Measurements from ENCODE around the gene NETO2.

The NETO2 gene

GRCh38 chr16:47072158-47072557, 71.6 kb downstream of the NETO2 start:
- ATAC-seq = no peak

GRCh38 chr16:47069841-47070584, 73.7 kb downstream of the NETO2 start:
- no peak for TF ChIP-seq POU6F1 (CRISPR knock-in tag; IDR thresholded peaks at IDR 0.05; ENCODE audit: borderline replicate concordance, low read depth)
- no peak for TF ChIP-seq ZNF8 (CRISPR knock-in tag; IDR thresholded peaks at IDR 0.05)
- TF ChIP-seq CSDC2 (CRISPR knock-in tag; IDR thresholded peaks at IDR 0.05) = no peak
- no peak for TF ChIP-seq PATZ1 (CRISPR knock-in tag; IDR thresholded peaks at IDR 0.05; ENCODE audit: borderline replicate concordance)
- TF ChIP-seq GLIS3 (CRISPR knock-in tag; IDR thresholded peaks at IDR 0.05) = no peak
- no peak for TF ChIP-seq OSR1 (CRISPR knock-in tag; IDR thresholded peaks at IDR 0.05)
- TF ChIP-seq BACH2 (CRISPR knock-in tag; IDR thresholded peaks at IDR 0.05; ENCODE audit: borderline replicate concordance) = no peak
- TF ChIP-seq SNAI2 (CRISPR knock-in tag; IDR thresholded peaks at IDR 0.05) = no peak
- TF ChIP-seq ZNF565 (CRISPR knock-in tag; conservative IDR thresholded peaks at IDR 0.05; ENCODE audit: low read depth) = no peak
- no peak for TF ChIP-seq TSHZ2 (CRISPR knock-in tag; IDR thresholded peaks at IDR 0.05)
- no peak for TF ChIP-seq CREB5 (CRISPR knock-in tag; IDR thresholded peaks at IDR 0.05; ENCODE audit: low read depth)
- no peak for TF ChIP-seq ARNTL (CRISPR knock-in tag; IDR thresholded peaks at IDR 0.05; ENCODE audit: borderline replicate concordance, low read depth)
- ATAC-seq = no peak

More at GRCh38 chr16:47072158-47072557, 71.6 kb downstream of the NETO2 start:
- TF ChIP-seq TSHZ2 (CRISPR knock-in tag; IDR thresholded peaks at IDR 0.05) = no peak
- no peak for TF ChIP-seq PPARA (CRISPR knock-in tag; IDR thresholded peaks at IDR 0.05; ENCODE audit: borderline replicate concordance)
- TF ChIP-seq GLIS3 (CRISPR knock-in tag; IDR thresholded peaks at IDR 0.05) = no peak
- no peak for TF ChIP-seq ZNF565 (CRISPR knock-in tag; conservative IDR thresholded peaks at IDR 0.05; ENCODE audit: low read depth)
- no peak for TF ChIP-seq OSR1 (CRISPR knock-in tag; IDR thresholded peaks at IDR 0.05)
- TF ChIP-seq CSDC2 (CRISPR knock-in tag; IDR thresholded peaks at IDR 0.05) = no peak
- no peak for TF ChIP-seq PATZ1 (CRISPR knock-in tag; IDR thresholded peaks at IDR 0.05; ENCODE audit: borderline replicate concordance)

GRCh38 chr16:47069313-47069712, 74.4 kb downstream of the NETO2 start:
- no peak for ATAC-seq
- TF ChIP-seq PATZ1 (CRISPR knock-in tag; IDR thresholded peaks at IDR 0.05; ENCODE audit: borderline replicate concordance) (no peak), TOX (CRISPR knock-in tag; IDR thresholded peaks at IDR 0.05; ENCODE audit: borderline replicate concordance) (no peak), TSHZ2 (CRISPR knock-in tag; IDR thresholded peaks at IDR 0.05) (no peak), ZNF8 (CRISPR knock-in tag; IDR thresholded peaks at IDR 0.05) (no peak), CREB5 (CRISPR knock-in tag; IDR thresholded peaks at IDR 0.05; ENCODE audit: low read depth) (no peak), RARB (CRISPR knock-in tag; IDR thresholded peaks at IDR 0.05) (no peak)
